ENCODE measurements around the gene ZBTB45. TPM values are rescaled to one million over a fixed set of nuclear protein-coding genes. Genes with fewer than 3 reads are reported as not detected.
A peak's percentile ranks its signal among the peaks of the same experiment; 100 is the strongest.

Gene ZBTB45
- polyA plus RNA-seq, 1 experiment = 4.2 TPM

GRCh38 chr19:58554494-58555368, 35.1 kb upstream of the ZBTB45 start, which contains the start of gene CHMP2A:
TSS of gene CHMP2A (minus strand) at chr19:58555105. CDS start at chr19:58554212, 893 bp downstream.
- Histone ChIP-seq H3K27ac (ENCODE audit: low read depth, low read length) (peak within 1 kb of the TSS; percentile 91), H3K27me3 (ENCODE audit: control insufficient read depth, insufficient read depth, low read length) (no peaks in the 10 kb centered on the region), H3K9me3 (ENCODE audit: control insufficient read depth, insufficient read depth, low read length) (no peaks in the 10 kb centered on the region; the same call in 1 of the 2 replicates), H3K4me3 (ENCODE audit: low read depth, low read length) (peak within 1 kb of the TSS; percentile 87)
- TF ChIP-seq CTCF (IDR thresholded peaks at IDR 0.05; ENCODE audit: low read depth, low read length) = no peak
- POLR2A ChIA-PET = interaction anchor here (0.9 to 3.8 kb wide), 6 partner anchors 8 to 198 kb away, joined by 3 to 47 read pairs (median 8); partner anchors contain the start of genes TRIM28 and ZBTB45
- peak; percentile 90 for DNase-seq (ENCODE audit: low read depth, low spot score)
- CTCF ChIA-PET = interaction anchor here (0.7 to 3.4 kb wide), 3 partner anchors 26 to 41 kb away, joined by 3 to 18 read pairs (median 5); partner anchors contain the start of gene ZBTB45

- no peaks in the 10 kb centered on the region for H3K27me3 ChIP-seq (ENCODE audit: control insufficient read depth, insufficient read depth, low read length)
- peak overlapping the region; percentile 91 for H3K27ac ChIP-seq (ENCODE audit: low read depth, low read length)
- ChIA-PET CTCF (interaction anchor here (1.5 to 3.4 kb wide), 2 partner anchors 27 to 34 kb away, joined by 5 to 18 read pairs; partner anchors contain the start of gene ZBTB45), POLR2A (interaction anchor here (0.8 to 3.8 kb wide), 6 partner anchors 8 to 197 kb away, joined by 3 to 47 read pairs (median 7); partner anchors contain the start of genes TRIM28 and ZBTB45)
- H3K4me3 ChIP-seq (ENCODE audit: low read depth, low read length) = peak overlapping the region; percentile 87
- no peak for DNase-seq (ENCODE audit: low read depth, low spot score)
- TF ChIP-seq CTCF (IDR thresholded peaks at IDR 0.05; ENCODE audit: low read depth, low read length) = no peak
- H3K9me3 ChIP-seq (ENCODE audit: control insufficient read depth, insufficient read depth, low read length) = no peaks in the 10 kb centered on the region; the same call in 1 of the 2 replicates
These were observed 34.3 kb upstream of the ZBTB45 start for GRCh38 chr19:58553799-58554493.

GRCh38 chr19:58552655-58553054, 33.0 kb upstream of the ZBTB45 start:
- TF ChIP-seq CTCF (IDR thresholded peaks at IDR 0.05; ENCODE audit: low read depth, low read length) = no peak
- Histone ChIP-seq H3K27me3 (ENCODE audit: control insufficient read depth, insufficient read depth, low read length) (no peaks in the 10 kb centered on the region), H3K27ac (ENCODE audit: low read depth, low read length) (no peak overlapping the region), H3K9me3 (ENCODE audit: control insufficient read depth, insufficient read depth, low read length) (no peaks in the 10 kb centered on the region), H3K4me3 (ENCODE audit: low read depth, low read length) (no peak overlapping the region)
- ChIA-PET POLR2A (interaction anchor here (2.0 to 3.8 kb wide), 2 partner anchors 8 to 33 kb away, joined by 4 to 47 read pairs; partner anchors contain the start of genes TRIM28 and ZBTB45), CTCF (interaction anchor here (3.4 kb wide), 1 partner anchor 33 kb away, joined by 18 read pairs; the partner anchor contains the start of gene ZBTB45)
- no peak for DNase-seq (ENCODE audit: low read depth, low spot score)

GRCh38 chr19:58551577-58552471, 32.2 kb upstream of the ZBTB45 start:
- DNase-seq (ENCODE audit: low read depth, low spot score) = no peak
- no peak for TF ChIP-seq CTCF (IDR thresholded peaks at IDR 0.05; ENCODE audit: low read depth, low read length)
- ChIA-PET POLR2A (interaction anchor here (2.0 to 3.8 kb wide), 2 partner anchors 7 to 32 kb away, joined by 4 to 47 read pairs; partner anchors contain the start of genes TRIM28 and ZBTB45), CTCF (no interaction called here)
- no peaks in the 10 kb centered on the region for H3K9me3 ChIP-seq (ENCODE audit: control insufficient read depth, insufficient read depth, low read length)
- H3K27me3 ChIP-seq (ENCODE audit: control insufficient read depth, insufficient read depth, low read length) = no peaks in the 10 kb centered on the region
- no peak overlapping the region for H3K4me3 ChIP-seq (ENCODE audit: low read depth, low read length)
- H3K27ac ChIP-seq (ENCODE audit: low read depth, low read length) = no peak overlapping the region

Measured in AG04450 (cell line).